ENCODE data around the gene BNC1. TPM values are rescaled to one million over a fixed set of nuclear protein-coding genes. Genes with fewer than 3 reads are reported as not detected.

Gene BNC1
- total and polyA plus RNA-seq, 10 of the 15 experiments (the other 5 are each of a cell fraction or from before 2014, with no cell fraction given), result 0.01 TPM; not detected in 9

- no peak for TF ChIP-seq CEBPZ (IDR thresholded peaks at IDR 0.05; ENCODE audit: low read depth, low read length)
- TF ChIP-seq CHD1 (IDR thresholded peaks at IDR 0.05; ENCODE audit: low read depth, low read length), result no peak
- no peak for TF ChIP-seq FOS (IDR thresholded peaks at IDR 0.05; ENCODE audit: borderline replicate concordance, extremely low read depth, insufficient read length)
- no peak for TF ChIP-seq ZNF592 (IDR thresholded peaks at IDR 0.05)
- TF ChIP-seq SPI1 (IDR thresholded peaks at IDR 0.05; ENCODE audit: borderline replicate concordance, insufficient read depth, low read depth, low read length), result no peak
- no peak for TF ChIP-seq JUNB (IDR thresholded peaks at IDR 0.05)
- TF ChIP-seq SIN3A (IDR thresholded peaks at IDR 0.05; ENCODE audit: low read depth, low read length), result no peak
- no peak for TF ChIP-seq RUNX3 (IDR thresholded peaks at IDR 0.05; ENCODE audit: low read length)
Observed at GRCh38 chr15:83285284-83285978, 967 bp upstream of the BNC1 start (continued).

Data from GM12878 (cell line).